Measurements from ENCODE around the gene DNAJB1.
"Not testable (repeated sequence)": the region's sequence is repeated elsewhere in the genome, so short reads cannot be mapped to it uniquely, and the experiment has no call there.

The DNAJB1 gene

GRCh38 chr19:14553042-14553938 lies 35.1 kb upstream of the DNAJB1 start:
- DNase-seq (ENCODE audit: low read depth in 2 of 2) = no peak

- not testable (repeated sequence) for DNase-seq (ENCODE audit: low read depth in 2 of 2)
Observed at GRCh38 chr19:14552006-14552360, 33.8 kb upstream of the DNAJB1 start.

GRCh38 chr19:14551134-14552005 lies 33.2 kb upstream of the DNAJB1 start:
- peak; percentile 47 to 50 for DNase-seq (ENCODE audit: low read depth in 2 of 2)

GRCh38 chr19:14550201-14550754 lies 32.1 kb upstream of the DNAJB1 start:
- DNase-seq (ENCODE audit: low read depth in 2 of 2) = no peak

GRCh38 chr19:14545716-14546082 lies 27.5 kb upstream of the DNAJB1 start:
- DNase-seq (ENCODE audit: low read depth in 2 of 2) = no peak

- DNase-seq (ENCODE audit: low read depth in 2 of 2) = no peak
Observed at GRCh38 chr19:14544977-14545715, 26.9 kb upstream of the DNAJB1 start.

DNA sequence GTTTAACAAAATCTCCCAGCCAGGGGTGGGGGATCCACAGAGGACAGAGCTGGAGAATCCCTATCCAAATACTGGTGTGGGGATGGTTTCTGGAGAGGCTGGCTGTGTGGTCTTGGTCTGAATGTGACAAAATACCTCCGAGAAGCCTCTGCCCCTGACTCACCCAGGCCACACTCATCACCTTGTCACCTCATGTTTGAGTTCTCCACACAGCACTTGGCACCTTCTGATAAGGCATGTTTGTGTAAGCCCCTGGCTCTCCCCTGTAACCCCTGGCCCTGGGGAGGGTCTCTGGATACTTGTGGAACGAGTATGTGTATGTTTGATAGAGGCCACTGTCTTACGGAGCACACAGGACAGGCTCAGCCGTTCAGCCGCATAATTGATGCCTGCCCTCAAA lies 25.9 kb upstream of the DNAJB1 start:
- DNase-seq (ENCODE audit: low read depth in 2 of 2) = no peak

GRCh38 chr19:14542711-14543328 lies 24.6 kb upstream of the DNAJB1 start:
- no peak for DNase-seq (ENCODE audit: low read depth in 2 of 2)

DNA sequence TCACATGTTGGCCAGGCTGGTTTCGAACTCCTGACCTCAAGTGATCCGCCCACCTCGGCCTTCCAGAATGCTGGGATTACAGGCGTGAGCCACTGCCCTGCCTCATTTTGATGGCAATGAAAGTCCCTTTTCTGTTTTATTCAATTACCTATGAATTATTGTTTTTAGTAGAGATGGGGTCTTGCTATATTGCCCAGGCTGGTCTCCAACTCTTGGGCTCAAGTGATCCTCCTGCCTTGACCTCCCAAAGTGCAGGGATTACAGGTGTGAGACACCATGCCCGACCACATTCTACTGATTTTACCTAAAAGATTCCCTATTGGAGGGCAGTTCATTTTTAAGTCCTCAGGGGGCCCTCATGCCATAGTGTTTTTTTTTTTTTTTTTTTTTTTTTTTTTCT lies 23.8 kb upstream of the DNAJB1 start:
- not testable (repeated sequence) for DNase-seq (ENCODE audit: low read depth in 2 of 2)

- no peak for DNase-seq (ENCODE audit: low read depth in 2 of 2)
Observed at GRCh38 chr19:14540741-14541525, 22.7 kb upstream of the DNAJB1 start.

DNA sequence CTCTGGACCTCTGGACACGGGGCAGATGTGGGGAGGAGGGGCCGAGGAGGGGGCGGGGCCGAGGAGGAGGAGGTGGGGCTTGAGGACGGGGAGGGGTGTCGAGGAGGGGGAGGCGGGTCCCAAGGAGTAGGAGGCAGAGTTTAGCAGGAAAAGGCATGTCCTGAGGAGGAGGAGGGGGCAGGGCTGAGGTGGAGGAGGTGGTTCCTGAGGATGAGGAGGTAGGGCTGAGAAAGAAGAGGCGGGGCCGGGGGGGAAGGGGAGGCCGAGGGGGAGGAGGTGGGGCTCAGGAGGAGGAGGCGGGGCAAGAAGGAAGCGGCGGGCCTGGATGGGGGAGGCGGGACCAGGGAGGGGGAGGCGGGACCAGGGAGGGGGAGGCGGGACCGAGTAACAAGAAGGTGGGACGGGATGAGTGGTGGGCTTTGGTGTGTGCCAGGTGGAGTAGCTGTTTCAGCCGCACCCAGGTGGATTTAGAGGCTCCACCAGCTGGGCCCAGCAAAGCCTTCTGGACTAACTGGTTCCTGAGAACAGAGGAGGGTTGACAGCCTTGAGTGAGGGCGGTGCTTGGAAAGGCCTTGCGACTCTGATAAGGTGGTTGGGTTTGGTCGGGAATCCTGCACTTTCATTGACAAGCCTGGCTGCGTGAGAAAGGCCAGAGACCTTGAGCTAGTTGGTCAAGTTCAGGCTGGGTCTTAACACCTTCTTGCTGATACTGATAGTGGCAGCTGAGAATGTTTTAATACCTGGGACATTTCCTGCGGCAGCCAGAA lies 18.9 kb upstream of the DNAJB1 start:
- no peak for DNase-seq (ENCODE audit: low read depth in 2 of 2)

DNA sequence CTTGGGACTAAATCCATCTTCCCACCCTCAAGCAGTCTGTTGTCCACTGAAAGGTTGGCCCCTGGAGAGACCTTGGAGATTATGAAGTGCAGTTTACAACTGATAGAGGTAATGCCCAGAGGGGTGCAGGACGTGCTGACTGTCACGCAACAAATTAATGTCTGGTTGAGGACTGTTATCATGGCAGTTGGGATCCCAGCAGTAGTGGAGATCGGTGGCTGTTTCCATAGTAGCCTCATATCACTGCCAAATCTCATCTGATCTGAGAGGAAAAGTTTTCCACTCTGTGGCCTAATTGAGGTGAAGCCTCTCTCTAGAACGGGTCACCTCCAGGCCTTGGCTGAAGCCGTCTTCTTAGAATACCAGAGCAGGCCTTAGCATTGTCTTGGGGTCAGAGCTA lies 15.3 kb upstream of the DNAJB1 start:
- DNase-seq (ENCODE audit: low read depth in 2 of 2) = no peak

DNA sequence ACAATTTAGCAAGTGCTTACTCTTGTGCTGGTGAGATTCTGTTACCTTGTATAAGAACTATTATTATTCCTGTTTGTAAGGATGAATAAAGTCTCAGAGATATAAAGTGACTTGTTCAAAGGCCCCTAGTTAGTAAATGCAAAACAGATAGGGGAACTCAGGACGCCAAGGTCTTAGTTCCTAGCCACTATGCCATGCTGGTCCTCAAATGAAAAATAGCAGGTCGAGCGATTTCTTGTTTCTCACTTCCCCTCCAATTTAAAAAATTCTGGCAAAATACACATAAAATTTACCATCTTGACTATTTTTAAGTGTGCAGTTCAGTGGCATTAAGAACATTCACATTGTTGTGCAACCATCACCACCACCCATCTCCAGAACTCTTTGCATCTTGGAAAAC lies 12.3 kb upstream of the DNAJB1 start:
- no peak for DNase-seq (ENCODE audit: low read depth in 2 of 2)

- DNase-seq (ENCODE audit: low read depth in 2 of 2) = no peak
Observed at GRCh38 chr19:14530005-14530348, 11.8 kb upstream of the DNAJB1 start.

GRCh38 chr19:14529254-14530004 lies 11.2 kb upstream of the DNAJB1 start, which contains the start of gene TECR:
TECR (plus strand) TSS chr19:14529594; CDS start chr19:14529697, 103 bp downstream.
- DNase-seq (ENCODE audit: low read depth in 2 of 2) = peak; percentile 100

- no peak for DNase-seq (ENCODE audit: low read depth in 2 of 2)
Observed at GRCh38 chr19:14528419-14529253, 10.4 kb upstream of the DNAJB1 start.

DNA sequence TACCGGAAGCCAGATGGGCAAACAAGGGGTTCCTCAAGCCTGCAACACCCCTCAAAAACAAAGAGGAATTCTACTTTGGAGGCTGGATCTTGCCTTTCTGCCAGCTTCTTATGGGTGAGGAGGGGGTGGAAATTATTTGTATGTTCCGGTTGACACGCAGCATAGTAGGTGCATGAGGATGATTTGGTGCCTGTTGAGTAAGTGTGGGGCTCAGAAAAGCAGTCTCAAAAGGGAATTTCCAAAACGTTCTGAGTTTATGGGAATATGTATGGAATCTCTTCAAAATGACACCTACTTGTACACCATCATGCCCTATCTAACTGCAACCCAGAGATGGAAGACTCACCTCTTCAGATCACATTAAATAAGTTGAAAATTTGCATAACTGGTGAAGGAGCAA lies 8.2 kb upstream of the DNAJB1 start:
- DNase-seq (ENCODE audit: low read depth in 2 of 2) = no peak

- no peak for DNase-seq (ENCODE audit: low read depth in 2 of 2)
Observed at GRCh38 chr19:14525729-14526128, 7.5 kb upstream of the DNAJB1 start.
